Esophagus mucosa (tissue), 1 donor: ENCODE data around the gene AIDA. TPM values are rescaled to one million over a fixed set of nuclear protein-coding genes. Genes with fewer than 3 reads are reported as not detected.

Experiments
- ATAC-seq: fragments of 200-7000 bp; cut with Tn5 transposase; one replicate; pipeline ENCODE4 v1.9.1; 2020
- total RNA-seq: library from RNA; stranded (reverse); gene quantifications from one replicate; pipeline ENCODE4 v1.2.4, GENCODE V29; 2023
- donor health status: DM: yes; HTN: yes; CAD: no.

Gene AIDA
- total RNA-seq, 1 donor from 2014 or later: 29.2 TPM

DNA sequence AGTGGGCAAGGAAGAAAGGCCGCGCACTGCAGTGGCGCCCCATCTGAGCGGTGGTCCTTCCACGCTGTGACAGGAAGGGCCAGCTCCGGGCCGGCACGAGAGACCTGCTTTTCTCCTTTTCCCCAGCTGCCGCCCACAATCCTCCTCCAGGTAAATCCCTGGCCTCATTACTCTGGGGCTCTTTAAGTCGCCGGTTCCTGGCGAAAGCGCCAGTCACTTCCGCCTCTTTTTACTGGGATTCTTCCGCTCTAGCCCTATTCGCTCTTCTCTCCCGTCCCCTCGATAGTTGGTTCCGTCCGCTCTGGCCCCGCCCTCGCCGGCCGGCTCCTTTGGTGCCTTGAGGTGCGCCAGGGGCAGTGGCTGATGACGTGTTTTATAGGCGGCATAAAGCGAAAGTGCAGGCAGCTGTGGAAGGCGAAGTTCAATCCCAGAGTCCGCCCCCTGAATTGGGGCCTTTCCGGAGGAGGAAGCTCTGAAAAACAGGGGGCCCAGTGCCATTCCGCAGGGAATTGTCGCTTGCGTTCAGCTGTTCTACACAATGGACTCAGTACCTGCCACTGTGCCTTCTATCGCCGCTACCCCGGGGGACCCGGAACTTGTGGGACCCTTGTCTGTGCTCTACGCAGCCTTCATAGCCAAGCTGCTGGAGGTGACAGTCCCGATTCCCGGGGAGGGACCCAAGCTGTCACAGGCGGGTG, 68.2 kb downstream of the AIDA start:
- ATAC-seq: peak; percentile 100

GRCh38 chr1:222643606-222643937, 68.7 kb downstream of the AIDA start:
- peak; percentile 16 for ATAC-seq

GRCh38 chr1:222642468-222642867, 69.8 kb downstream of the AIDA start:
- ATAC-seq: no peak

GRCh38 chr1:222641269-222641948, 70.9 kb downstream of the AIDA start:
- peak; percentile 33 for ATAC-seq

GRCh38 chr1:222634180-222635013, 77.9 kb downstream of the AIDA start:
- peak; percentile 78 for ATAC-seq

GRCh38 chr1:222632749-222633148, 79.5 kb downstream of the AIDA start:
- no peak for ATAC-seq

DNA sequence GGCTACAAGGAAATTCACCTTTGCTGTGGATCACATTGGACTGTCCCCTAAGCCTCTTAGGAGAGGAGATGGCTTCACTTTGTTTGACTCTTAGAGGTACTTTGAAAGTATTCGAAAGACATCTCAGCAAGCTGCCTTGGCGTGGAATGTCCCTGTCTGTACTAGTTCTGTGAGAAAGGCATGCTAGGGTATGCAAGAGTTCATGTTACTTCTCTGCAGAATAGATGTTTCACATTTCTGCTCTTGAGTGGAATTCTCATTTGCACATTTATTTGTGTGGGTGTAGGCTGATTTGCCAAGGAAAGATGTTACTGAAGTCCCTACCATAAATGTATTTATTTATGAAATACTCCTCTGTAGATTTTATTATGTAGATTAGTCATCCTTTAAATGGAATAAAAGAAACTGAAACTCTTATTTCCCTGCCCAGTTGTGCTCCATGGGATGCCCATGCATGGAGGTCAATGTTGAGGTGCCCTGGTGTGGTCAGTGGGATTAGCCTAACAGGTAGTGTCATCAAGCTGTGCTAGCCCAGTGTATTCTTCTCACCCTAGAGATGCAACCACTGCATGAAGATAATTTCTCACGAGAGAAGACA, 80.6 kb downstream of the AIDA start:
- no peak for ATAC-seq

GRCh38 chr1:222629921-222630535, 82.3 kb downstream of the AIDA start:
- ATAC-seq: no peak

- no peak for ATAC-seq
Observed at GRCh38 chr1:222627232-222627631, 85.1 kb downstream of the AIDA start.

DNA sequence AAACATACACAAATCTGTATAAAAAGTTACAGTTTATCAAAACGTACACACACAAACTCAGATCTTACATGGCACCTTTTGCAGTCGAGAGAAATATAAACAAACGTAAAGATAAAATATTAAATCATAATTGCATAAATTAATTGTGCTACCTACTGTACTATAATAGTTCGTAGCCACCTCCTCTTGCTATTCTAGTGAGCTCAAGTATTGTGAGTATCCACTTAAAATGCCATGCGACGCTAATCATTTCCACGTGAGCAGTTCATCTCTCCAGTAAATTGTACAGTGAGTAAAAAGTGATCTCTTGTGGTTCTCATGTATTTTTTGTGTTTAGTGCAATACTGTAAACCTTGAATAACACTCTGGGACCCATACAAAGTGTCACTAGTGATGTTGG, 88.1 kb downstream of the AIDA start:
- no peak for ATAC-seq

GRCh38 chr1:222623458-222623857, 88.8 kb downstream of the AIDA start:
- ATAC-seq: no peak

DNA sequence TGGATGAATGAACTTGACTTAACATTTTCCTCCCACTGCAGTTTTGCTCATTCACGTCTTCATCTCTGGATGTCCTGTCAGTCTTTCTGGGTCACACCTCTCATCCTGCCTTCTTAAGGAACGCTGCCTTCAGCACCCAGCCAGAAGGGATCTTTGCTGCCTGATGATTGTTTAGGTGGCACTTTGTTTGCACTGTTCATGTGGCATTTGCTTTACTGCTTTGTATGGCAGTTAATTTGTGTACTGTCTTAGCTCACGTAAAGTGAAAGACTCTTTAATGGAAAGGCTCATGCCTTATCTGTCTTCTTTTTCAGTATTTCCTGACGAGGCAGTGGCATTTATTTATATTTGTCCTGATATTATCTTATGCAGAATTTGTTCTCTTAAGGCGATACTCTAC, 89.5 kb downstream of the AIDA start:
- ATAC-seq: no peak

DNA sequence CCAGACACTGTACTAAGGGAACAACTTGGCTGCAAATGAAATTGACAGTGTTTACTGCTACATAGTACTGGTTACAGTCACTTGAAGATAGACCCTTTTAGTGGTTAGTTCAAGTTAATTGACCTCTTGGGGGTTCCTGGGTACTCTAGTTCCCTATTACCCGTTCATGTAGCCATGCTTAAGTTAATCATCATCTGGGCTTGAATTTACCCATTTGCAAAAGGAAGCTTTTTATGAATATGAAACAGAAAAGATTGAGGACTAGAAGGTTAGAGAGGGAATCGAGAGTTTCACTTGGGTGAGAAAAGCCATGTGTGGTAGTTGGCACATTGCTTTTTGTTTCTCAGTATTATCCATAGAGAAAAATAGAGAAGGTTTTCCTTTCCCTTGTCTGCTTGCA, 91.7 kb downstream of the AIDA start:
- ATAC-seq: no peak

DNA sequence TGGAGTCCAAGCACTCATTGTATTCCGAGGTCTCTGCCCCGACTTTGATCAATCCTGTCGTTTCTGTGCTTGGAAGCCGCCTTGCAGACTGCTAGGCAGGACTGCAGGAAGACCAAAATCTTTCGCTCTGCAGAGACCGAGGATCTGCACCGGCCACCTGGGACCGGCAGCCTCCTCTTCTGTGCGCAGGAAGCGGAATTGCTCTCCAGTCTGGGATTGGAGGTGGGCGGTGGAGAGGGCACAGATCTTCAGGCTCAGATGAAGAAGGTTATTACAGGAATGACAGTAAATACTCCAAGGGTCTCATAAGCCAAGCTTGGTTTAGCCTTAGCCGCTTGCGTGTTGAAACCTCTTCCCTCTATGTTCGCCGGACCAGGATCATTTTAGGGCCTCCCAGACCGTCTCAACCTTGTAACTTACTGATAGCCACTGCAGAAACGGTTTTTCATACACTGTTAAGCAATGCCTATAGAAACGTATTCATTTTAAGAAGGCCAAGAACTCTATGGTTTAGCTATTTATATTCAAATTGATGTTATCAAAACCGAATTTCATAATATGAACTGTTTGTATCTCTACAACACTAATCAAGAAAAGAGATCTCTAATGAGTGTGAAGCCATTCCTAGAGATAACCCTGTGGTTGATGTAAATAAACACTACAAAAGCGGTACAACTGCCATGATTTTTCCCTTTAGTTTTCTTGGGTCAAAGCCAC, 93.3 kb downstream of the AIDA start:
- no peak for ATAC-seq

Other genes starting within 250 kb of the AIDA start
- 0.08 TPM for gene HHIPL2, start 164.4 kb downstream of the AIDA start, total RNA-seq
- 4.8 TPM for gene TAF1A, start 122.6 kb downstream of the AIDA start, total RNA-seq
- gene MIA3, start 94.4 kb downstream of the AIDA start, total RNA-seq: 26.5 TPM
- 41.4 TPM for gene BROX, start 73 bp upstream of the AIDA start, total RNA-seq
- gene FAM177B, start 24.7 kb upstream of the AIDA start, total RNA-seq: 0.64 TPM
- gene DISP1, start 102.5 kb upstream of the AIDA start, total RNA-seq: 1.4 TPM